HepG2 (cell line): ENCODE measurements around the gene PDIA2. TPM values are rescaled to one million over a fixed set of nuclear protein-coding genes. Genes with fewer than 3 reads are reported as not detected.

Source experiments
- ATAC-seq: fragments of 200-7000 bp; cut with Tn5 transposase; 3 replicates; pipeline ENCODE4 v1.9.1; 2020; ENCODE audit warnings: mild to moderate bottlenecking, moderate library complexity
- BruUV-seq: library from RNA; stranded (reverse); fragments of 400-500 nt; replicated peaks from 2 replicates; lab custom pipeline; 2021; lab: Mats Ljungman, UMichigan
- CTCF ChIA-PET: fragments of 300-600 bp; formaldehyde crosslinking; extraction: SDS; loops from one replicate; lab custom pipeline; 2021; ENCODE audit warnings: low total read pairs, inconsistent platforms, low intra/inter-chr PET ratio; lab: Yijun Ruan, JAX
- POLR2A ChIA-PET: fragments of 350-600 bp; sonication (Branson Sonifier 250); formaldehyde crosslinking; loops from one replicate; lab custom pipeline; 2020; ENCODE audit warnings: antibody characterized with exemption, inconsistent platforms; lab: Yijun Ruan, JAX
- DNase-seq: peaks from one replicate; pipeline ENCODE4 v3.0.0-alpha.2; 2015; ENCODE audit warnings: low spot score
- FAIRE-seq: peaks from 3 replicates; lab custom pipeline; 2011; peaks lifted over from hg19 to GRCh38; lab: Jason Lieb, UNC
- H2AFZ ChIP-seq: one replicate; pipeline ENCODE4 v1.6.1; 2011; ENCODE audit warnings: low read length, inconsistent platforms
- H3K27ac ChIP-seq: fragments of 300-600 bp; 3 replicates; pipeline ENCODE4 v1.8.0; 2011; ENCODE audit warnings: mixed run types, mild to moderate bottlenecking, mixed read lengths, low read length, inconsistent platforms; ENCODE audit not compliant: insufficient read depth; ENCODE audit errors: extremely low read length
- H3K27me3 ChIP-seq, 2 experiments: fragments of 200-600 bp in 1 of 2; 2 replicates in 1 of 2; 3 replicates in 1 of 2; pipeline versions ENCODE4 v1.6.0 to v1.8.0; 2011; ENCODE audit warnings: low read length in 2 of 2, mild to moderate bottlenecking in 2 of 2, moderate library complexity in 2 of 2, inconsistent platforms in 1 of 2; ENCODE audit not compliant: insufficient read depth in 2 of 2, control insufficient read depth in 1 of 2
- H3K36me3 ChIP-seq, 2 experiments: fragments of 200-600 bp in 1 of 2; replicated peaks in 1 of 2; 2 replicates in 1 of 2; 3 replicates in 1 of 2; pipeline versions ENCODE4 v1.5.1 to v1.8.0; 2011; ENCODE audit warnings: low read length in 2 of 2, inconsistent platforms in 1 of 2; ENCODE audit not compliant: insufficient read depth in 2 of 2, control insufficient read depth in 1 of 2
- H3K4me1 ChIP-seq: 2 replicates; pipeline ENCODE4 v1.5.1; 2012; ENCODE audit warnings: low read length, inconsistent platforms; ENCODE audit not compliant: insufficient read depth
- H3K4me2 ChIP-seq: 2 replicates; pipeline ENCODE4 v1.6.0; 2011; ENCODE audit warnings: low read depth, low read length, inconsistent platforms
- H3K4me3 ChIP-seq, 3 experiments: fragments of 200-600 bp in 1 of 3; sonication (generic), shearing (Covaris generic) in 1 of 3; replicated peaks in 1 of 3; 2 replicates each; pipeline ENCODE4 v1.5.1; 2011 to 2016; ENCODE audit warnings: low read length in 3 of 3, inconsistent platforms in 2 of 3, low read depth in 2 of 3, mild to moderate bottlenecking in 2 of 3, control low read depth in 1 of 3, mixed read lengths in 1 of 3; ENCODE audit not compliant: insufficient read depth in 1 of 3
- H3K79me2 ChIP-seq: one replicate; pipeline ENCODE4 v1.6.1; 2011; ENCODE audit warnings: low read length, inconsistent platforms; ENCODE audit not compliant: insufficient read depth
- H3K9ac ChIP-seq: 2 replicates; pipeline ENCODE4 v1.6.0; 2011; ENCODE audit warnings: mild to moderate bottlenecking, low read depth, low read length, inconsistent platforms; ENCODE audit not compliant: insufficient read depth
- H3K9me3 ChIP-seq: 2 replicates; pipeline ENCODE4 v1.5.1; 2012; ENCODE audit warnings: mild to moderate bottlenecking, low read length
- H4K20me1 ChIP-seq: 2 replicates; pipeline ENCODE4 v1.6.0; 2011; ENCODE audit warnings: inconsistent platforms, mild to moderate bottlenecking, low read length, moderate library complexity; ENCODE audit not compliant: insufficient read depth
- CREM ChIP-seq, 2 experiments: sonication (generic) in 1 of 2; formaldehyde crosslinking in 1 of 2; IDR thresholded peaks; 2 replicates each; pipeline versions ENCODE4 v1.4.0 to v1.6.1; 2016 to 2020; ENCODE audit warnings: antibody characterized with exemption in 1 of 2, mild to moderate bottlenecking in 1 of 2, missing genetic modification reagents in 1 of 2
- HOXA9 ChIP-seq: sonication (generic); formaldehyde crosslinking; IDR thresholded peaks from 2 replicates; pipeline ENCODE4 v1.8.1; 2022; ENCODE audit warnings: missing genetic modification reagents, mild to moderate bottlenecking, moderate library complexity, borderline replicate concordance
- PRMT3 ChIP-seq: sonication (generic); formaldehyde crosslinking; IDR thresholded peaks from 2 replicates; pipeline ENCODE4 v1.8.1; 2022; ENCODE audit warnings: low read depth, mild to moderate bottlenecking, moderate library complexity, missing genetic modification reagents, borderline replicate concordance
- ZC3H4 ChIP-seq: sonication (generic); formaldehyde crosslinking; IDR thresholded peaks from 2 replicates; pipeline ENCODE4 v1.4.0; 2020; ENCODE audit warnings: missing genetic modification reagents, borderline replicate concordance
- ZFP1 ChIP-seq: IDR thresholded peaks from 2 replicates; pipeline ENCODE4 v1.6.1; 2016
- ZFP37 ChIP-seq: sonication (generic); formaldehyde crosslinking; IDR thresholded peaks from 2 replicates; pipeline ENCODE4 v1.4.0; 2020; ENCODE audit warnings: missing genetic modification reagents, borderline replicate concordance
- ZNF20 ChIP-seq: sonication (generic); formaldehyde crosslinking; IDR thresholded peaks from 2 replicates; pipeline ENCODE4 v1.4.0; 2020; ENCODE audit warnings: mild to moderate bottlenecking, moderate library complexity, missing genetic modification reagents
- ZNF329 ChIP-seq: sonication (generic); formaldehyde crosslinking; IDR thresholded peaks from 2 replicates; pipeline ENCODE4 v1.9.0; 2021; ENCODE audit warnings: low read depth, mild to moderate bottlenecking, missing genetic modification reagents
- ZNF430 ChIP-seq: sonication (generic); formaldehyde crosslinking; IDR thresholded peaks from 2 replicates; pipeline ENCODE4 v1.9.0; 2021; ENCODE audit warnings: mild to moderate bottlenecking, missing genetic modification reagents
- ZZZ3 ChIP-seq: sonication (generic); formaldehyde crosslinking; IDR thresholded peaks from 2 replicates; pipeline ENCODE4 v1.4.0; 2020; ENCODE audit warnings: missing genetic modification reagents, mild to moderate bottlenecking, borderline replicate concordance
- WGBS: methylation state at CpG from one replicate; pipeline ENCODE4 v1.1.6; 2017; ENCODE audit warnings: low lambda C conversion rate; 5-methylcytosine and 5-hydroxymethylcytosine counted together
- in situ Hi-C: cut with HindIII; loops from 2 replicates; pipeline ENCODE4 v1.10.0; 2017; ENCODE audit warnings: low pct_unique_long_range_greater_than_20kb; ENCODE audit not compliant: extremely low pct_ligation_motif_present
- intact Hi-C: fragments of 100-400 bp; cut with micrococcal nuclease; formaldehyde crosslinking; loops from one replicate; pipeline ENCODE4 v1.10.0; 2022; ENCODE audit not compliant: unreplicated experiment
- polyA plus RNA-seq, 8 experiments: library from polyadenylated mRNA; depleted of rRNA in 3 of 8; stranded (reverse) in 7 of 8; unstranded in 1 of 8; fragments of >200 nt; fragmentation: Illumina TruSeq in 4 of 8; extraction: Trizol in 4 of 8; gene quantifications; 2 replicates each; pipeline versions ENCODE4 v1.2.1 to v1.2.3, GENCODE V29; 2011 to 2016; ENCODE audit warnings: low read depth in 4 of 8, missing spikeins in 1 of 8, mixed read lengths in 1 of 8; ENCODE audit not compliant: insufficient read depth in 1 of 8
- total RNA-seq, 5 experiments: library from RNA; depleted of rRNA; stranded (reverse); fragments of >200 nt; fragmentation: Illumina TruSeq; extraction: Trizol; gene quantifications; 2 replicates each; pipeline ENCODE4 v1.2.3, GENCODE V29; 2016; ENCODE audit warnings: low read depth in 1 of 5
- TF ChIP-seq, protein P1 (sequence below): sonication (generic); formaldehyde crosslinking; IDR thresholded peaks from 2 replicates; pipeline ENCODE4 v1.4.0; 2020; ENCODE audit warnings: missing genetic modification reagents
- TF ChIP-seq, protein P2 (sequence below): sonication (generic); formaldehyde crosslinking; IDR thresholded peaks from 2 replicates; pipeline ENCODE4 v1.4.0; 2020; ENCODE audit warnings: missing genetic modification reagents

The PDIA2 gene
- total and polyA plus RNA-seq, 2 of the 13 experiments (the other 11 are each of a cell fraction or from before 2014, with no cell fraction given): 0.35 to 1.9 TPM

DNA sequence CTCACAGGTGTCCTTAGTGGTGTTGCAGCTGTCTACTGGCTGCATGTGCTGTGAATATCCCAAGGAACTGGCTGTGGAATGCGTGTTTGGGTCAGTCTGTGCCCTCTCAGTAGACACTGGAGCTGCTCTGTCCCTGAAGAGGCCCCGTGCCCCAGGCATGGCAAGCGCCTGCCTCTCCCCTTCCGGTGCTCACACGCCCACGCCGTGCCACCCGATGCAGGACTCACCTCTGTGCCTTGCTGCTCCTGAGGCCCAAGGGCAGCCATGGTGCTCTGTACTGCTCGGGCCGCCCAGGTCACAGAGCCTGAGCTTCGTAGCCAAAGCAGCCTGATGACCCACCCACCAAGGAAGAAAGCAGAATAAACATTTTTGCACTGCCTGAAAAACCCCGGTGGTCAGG is 17.3 kb upstream of the PDIA2 start:
- Histone ChIP-seq H4K20me1 (no peaks in the 10 kb centered on the region), H3K27me3 (peaks cover 13 to 23% of the 10 kb centered on the region in 2 experiments; a peak in 4 of 5 replicates), H3K79me2 (no peaks in the 10 kb centered on the region), H2AFZ (no peak overlapping the region), H3K4me1 (peaks cover 26% of the 10 kb centered on the region), H3K27ac (no peak overlapping the region), H3K4me2 (no peak overlapping the region), H3K9ac (no peak overlapping the region), H3K36me3 (peaks cover 8 to 10% of the 10 kb centered on the region in 2 experiments; a peak in 3 of 5 replicates), H3K9me3 (no peaks in the 10 kb centered on the region), H3K4me3 (no peak overlapping the region)
- ATAC-seq: no peak
- BruUV-seq: no TSS peak
- ChIA-PET CTCF (no interaction called here), POLR2A (interaction anchor here (0.9 kb wide), 1 partner anchor 31 kb away, joined by 3 read pairs; the partner anchor contains the start of gene FAM234A)
- no peak for FAIRE-seq
- WGBS: 100% methylated on average over 3 of the region's 12 CpGs
- intact Hi-C loops: no loop called here
- DNase-seq: no peak
- TF ChIP-seq, protein P1, sequence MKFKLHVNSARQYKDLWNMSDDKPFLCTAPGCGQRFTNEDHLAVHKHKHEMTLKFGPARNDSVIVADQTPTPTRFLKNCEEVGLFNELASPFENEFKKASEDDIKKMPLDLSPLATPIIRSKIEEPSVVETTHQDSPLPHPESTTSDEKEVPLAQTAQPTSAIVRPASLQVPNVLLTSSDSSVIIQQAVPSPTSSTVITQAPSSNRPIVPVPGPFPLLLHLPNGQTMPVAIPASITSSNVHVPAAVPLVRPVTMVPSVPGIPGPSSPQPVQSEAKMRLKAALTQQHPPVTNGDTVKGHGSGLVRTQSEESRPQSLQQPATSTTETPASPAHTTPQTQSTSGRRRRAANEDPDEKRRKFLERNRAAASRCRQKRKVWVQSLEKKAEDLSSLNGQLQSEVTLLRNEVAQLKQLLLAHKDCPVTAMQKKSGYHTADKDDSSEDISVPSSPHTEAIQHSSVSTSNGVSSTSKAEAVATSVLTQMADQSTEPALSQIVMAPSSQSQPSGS (CRISPR knock-in tag): no peak
- no peak for TF ChIP-seq PRMT3 (CRISPR knock-in tag)
- TF ChIP-seq ZFP1 (CRISPR knock-in tag): no peak
- TF ChIP-seq HOXA9 (CRISPR knock-in tag): no peak
- TF ChIP-seq ZNF329 (CRISPR knock-in tag): no peak
- no peak for TF ChIP-seq ZZZ3 (CRISPR knock-in tag)
- TF ChIP-seq, protein P2, sequence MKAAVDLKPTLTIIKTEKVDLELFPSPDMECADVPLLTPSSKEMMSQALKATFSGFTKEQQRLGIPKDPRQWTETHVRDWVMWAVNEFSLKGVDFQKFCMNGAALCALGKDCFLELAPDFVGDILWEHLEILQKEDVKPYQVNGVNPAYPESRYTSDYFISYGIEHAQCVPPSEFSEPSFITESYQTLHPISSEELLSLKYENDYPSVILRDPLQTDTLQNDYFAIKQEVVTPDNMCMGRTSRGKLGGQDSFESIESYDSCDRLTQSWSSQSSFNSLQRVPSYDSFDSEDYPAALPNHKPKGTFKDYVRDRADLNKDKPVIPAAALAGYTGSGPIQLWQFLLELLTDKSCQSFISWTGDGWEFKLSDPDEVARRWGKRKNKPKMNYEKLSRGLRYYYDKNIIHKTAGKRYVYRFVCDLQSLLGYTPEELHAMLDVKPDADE (CRISPR knock-in tag): no peak
- TF ChIP-seq ZNF430 (CRISPR knock-in tag): no peak
- no peak for TF ChIP-seq ZC3H4 (CRISPR knock-in tag)
- TF ChIP-seq ZFP37 (CRISPR knock-in tag): no peak
- TF ChIP-seq CREM (IDR thresholded peaks at IDR 0.05): no peak
- no peak for TF ChIP-seq CREM (CRISPR knock-in tag; IDR thresholded peaks at IDR 0.05)
- TF ChIP-seq ZNF20 (CRISPR knock-in tag): no peak
- in situ Hi-C loops: no loop called here
